CD8-positive, alpha-beta memory T cell (primary cell): Measurements from ENCODE around the gene CALML3. TPM values are rescaled to one million over a fixed set of nuclear protein-coding genes. Genes with fewer than 3 reads are reported as not detected.
"Not testable (repeated sequence)": the region's sequence is repeated elsewhere in the genome, so short reads cannot be mapped to it uniquely, and the experiment has no call there.

Experiments
- CTCF ChIA-PET: fragments of 350-600 bp; sonication (Branson Sonifier 250); formaldehyde crosslinking; loops from one replicate; lab custom pipeline; 2021; ENCODE audit warnings: antibody characterized with exemption; lab: Charles Lee
- POLR2A ChIA-PET: fragments of 350-600 bp; sonication (Branson Sonifier 250); formaldehyde crosslinking; loops from one replicate; lab custom pipeline; 2021; ENCODE audit warnings: antibody characterized with exemption; lab: Charles Lee
- DNase-seq, 5 donors: peaks; one replicate each; pipeline versions ENCODE4 v3.0.0 to v3.0.0-alpha.2; 2020 to 2022; ENCODE audit warnings: mixed read lengths in 1 of 5
- H3K27ac ChIP-seq: one replicate; pipeline ENCODE4 v1.7.0; 2013; ENCODE audit warnings: low read depth, mild to moderate bottlenecking, low read length, moderate library complexity
- H3K27me3 ChIP-seq: 2 replicates; pipeline ENCODE4 v1.7.0; 2013; ENCODE audit warnings: low read length, mild to moderate bottlenecking; ENCODE audit not compliant: insufficient read depth, poor library complexity, severe bottlenecking
- H3K36me3 ChIP-seq: 2 replicates; pipeline ENCODE4 v1.7.0; 2013; ENCODE audit warnings: mild to moderate bottlenecking, low read length, moderate library complexity; ENCODE audit not compliant: insufficient read depth
- H3K4me1 ChIP-seq: 2 replicates; pipeline ENCODE4 v1.7.0; 2013; ENCODE audit warnings: mild to moderate bottlenecking, low read length, moderate library complexity; ENCODE audit not compliant: insufficient read depth
- H3K4me3 ChIP-seq: 2 replicates; pipeline ENCODE4 v1.7.0; 2013; ENCODE audit warnings: mild to moderate bottlenecking, low read length
- H3K9me3 ChIP-seq: 2 replicates; pipeline ENCODE4 v1.7.0; 2013; ENCODE audit warnings: mild to moderate bottlenecking, low read length
- H3K27ac Mint-ChIP-seq, 8 donors: one replicate each; pipeline ENCODE4 v1.8.0; 2020 to 2021; ENCODE audit warnings: mixed read lengths in 8 of 8, mild to moderate bottlenecking in 6 of 8, inconsistent platforms in 3 of 8, moderate library complexity in 3 of 8
- H3K27me3 Mint-ChIP-seq, 2 donors: one replicate each; pipeline ENCODE4 v1.8.0; 2020 to 2021; ENCODE audit warnings: mixed read lengths in 2 of 2, mild to moderate bottlenecking in 1 of 2, moderate library complexity in 1 of 2
- H3K36me3 Mint-ChIP-seq, 3 donors: one replicate each; pipeline ENCODE4 v1.8.0; 2020 to 2021; ENCODE audit warnings: mixed read lengths in 3 of 3, inconsistent platforms in 1 of 3, mild to moderate bottlenecking in 1 of 3
- H3K4me1 Mint-ChIP-seq, 3 donors: one replicate each; pipeline ENCODE4 v1.8.0; 2020 to 2021; ENCODE audit warnings: mixed read lengths in 3 of 3, inconsistent platforms in 1 of 3, mild to moderate bottlenecking in 1 of 3
- H3K4me3 Mint-ChIP-seq, 7 donors: one replicate each; pipeline ENCODE4 v1.8.0; 2020 to 2021; ENCODE audit warnings: mixed read lengths in 7 of 7, mild to moderate bottlenecking in 6 of 7, moderate library complexity in 4 of 7, inconsistent platforms in 2 of 7
- H3K9me3 Mint-ChIP-seq, 5 donors: one replicate each; pipeline ENCODE4 v1.8.0; 2020 to 2022; ENCODE audit warnings: mixed read lengths in 5 of 5, mild to moderate bottlenecking in 3 of 5, moderate library complexity in 2 of 5, inconsistent platforms in 1 of 5
- polyA plus RNA-seq: library from polyadenylated mRNA; unstranded; fragments of 300-500 nt; fragmentation: Illumina TruSeq; gene quantifications from one replicate; pipeline ENCODE4 v1.2.3, GENCODE V29; 2021
- total RNA-seq, 2 experiments: library from RNA; stranded (reverse); gene quantifications; one replicate each; pipeline ENCODE4 v1.2.3, GENCODE V29; 2021

CALML3 gene
- not detected for total RNA-seq
- not detected for polyA plus RNA-seq

DNA sequence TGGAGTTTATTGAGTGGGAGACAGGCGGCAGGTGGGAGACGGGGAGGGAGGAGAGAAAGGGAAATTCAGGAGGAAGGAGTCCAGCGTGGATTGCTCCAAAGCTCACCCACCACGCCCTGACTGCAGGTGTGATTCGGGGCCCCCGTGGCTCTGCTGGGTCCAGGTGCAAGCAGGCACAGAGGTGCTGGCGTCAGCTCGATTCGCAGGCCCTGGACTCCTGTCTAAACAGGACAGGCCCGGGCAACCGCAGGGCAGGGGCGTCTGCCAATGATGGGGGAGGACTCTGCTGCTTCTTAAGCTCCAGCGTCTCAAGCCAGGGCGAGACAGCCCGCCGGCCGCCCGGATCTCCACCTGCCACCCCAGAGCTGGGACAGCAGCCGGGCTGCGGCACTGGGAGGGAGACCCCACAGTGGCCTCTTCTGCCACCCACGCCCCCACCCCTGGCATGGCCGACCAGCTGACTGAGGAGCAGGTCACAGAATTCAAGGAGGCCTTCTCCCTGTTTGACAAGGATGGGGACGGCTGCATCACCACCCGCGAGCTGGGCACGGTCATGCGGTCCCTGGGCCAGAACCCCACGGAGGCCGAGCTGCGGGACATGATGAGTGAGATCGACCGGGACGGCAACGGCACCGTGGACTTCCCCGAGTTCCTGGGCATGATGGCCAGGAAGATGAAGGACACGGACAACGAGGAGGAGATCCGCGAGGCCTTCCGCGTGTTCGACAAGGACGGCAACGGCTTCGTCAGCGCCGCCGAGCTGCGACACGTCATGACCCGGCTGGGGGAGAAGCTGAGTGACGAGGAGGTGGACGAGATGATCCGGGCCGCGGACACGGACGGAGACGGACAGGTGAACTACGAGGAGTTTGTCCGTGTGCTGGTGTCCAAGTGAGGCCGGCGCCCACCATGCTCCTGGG lies at the start of gene CALML3:
CALML3 (plus strand) TSS at position 321 of the 920 bp plus-strand sequence; CDS start at position 446, 125 bp downstream.
- Histone ChIP-seq H3K27me3 (no peaks in the 10 kb centered on the region), H3K9me3 (no peaks in the 10 kb centered on the region), H3K27ac (no peak within 1 kb of the TSS), H3K4me3 (no peak within 1 kb of the TSS), H3K36me3 (no peaks in the 10 kb centered on the region), H3K4me1 (no peaks in the 10 kb centered on the region)
- Mint-ChIP-seq H3K27me3 (peaks cover 6 to 21% of the 10 kb centered on the region in 2 donors), H3K4me3 (peak within 1 kb of the TSS in 1 of 7 donors; percentile 65), H3K9me3 (no peaks in the 10 kb centered on the region), H3K36me3 (no peaks in the 10 kb centered on the region), H3K4me1 (no peaks in the 10 kb centered on the region), H3K27ac (peak within 1 kb of the TSS in 1 of 8 donors; percentile 52)
- no peak for DNase-seq
- ChIA-PET CTCF (no interaction called here), POLR2A (no interaction called here)

GRCh38 chr10:5475088-5475487 lies 49.7 kb upstream of the CALML3 start:
- H3K4me1 ChIP-seq, DNase-seq, CTCF ChIA-PET, POLR2A ChIA-PET, H3K27me3 ChIP-seq, H3K9me3 Mint-ChIP-seq, H3K4me3 ChIP-seq, H3K4me1 Mint-ChIP-seq, H3K9me3 ChIP-seq, H3K27me3 Mint-ChIP-seq, H3K36me3 ChIP-seq, H3K4me3 Mint-ChIP-seq, H3K27ac Mint-ChIP-seq, H3K36me3 Mint-ChIP-seq: not testable (repeated sequence)
- H3K27ac ChIP-seq: peak overlapping the region; percentile 91

GRCh38 chr10:5475974-5476807 lies 48.6 kb upstream of the CALML3 start:
- POLR2A ChIA-PET, H3K4me1 ChIP-seq, H3K4me3 Mint-ChIP-seq, H3K27ac Mint-ChIP-seq, H3K36me3 ChIP-seq, CTCF ChIA-PET, H3K4me1 Mint-ChIP-seq, H3K36me3 Mint-ChIP-seq, H3K4me3 ChIP-seq, DNase-seq, H3K9me3 ChIP-seq, H3K27me3 Mint-ChIP-seq, H3K9me3 Mint-ChIP-seq, H3K27me3 ChIP-seq: not testable (repeated sequence)
- H3K27ac ChIP-seq: peak overlapping the region; percentile 91

GRCh38 chr10:5476918-5477525 lies 47.7 kb upstream of the CALML3 start:
- Histone ChIP-seq H3K4me1 (no peaks in the 10 kb centered on the region), H3K4me3 (no peak overlapping the region), H3K27ac (peak overlapping the region; percentile 91), H3K36me3 (no peaks in the 10 kb centered on the region), H3K9me3 (no peaks in the 10 kb centered on the region), H3K27me3 (no peaks in the 10 kb centered on the region)
- ChIA-PET POLR2A (no interaction called here), CTCF (no interaction called here)
- Mint-ChIP-seq H3K27me3 (peaks cover 2 to 7% of the 10 kb centered on the region in 2 donors), H3K4me1 (no peaks in the 10 kb centered on the region), H3K4me3 (no peak overlapping the region), H3K36me3 (no peaks in the 10 kb centered on the region), H3K27ac (no peak overlapping the region), H3K9me3 (no peaks in the 10 kb centered on the region)
- no peak for DNase-seq

DNA sequence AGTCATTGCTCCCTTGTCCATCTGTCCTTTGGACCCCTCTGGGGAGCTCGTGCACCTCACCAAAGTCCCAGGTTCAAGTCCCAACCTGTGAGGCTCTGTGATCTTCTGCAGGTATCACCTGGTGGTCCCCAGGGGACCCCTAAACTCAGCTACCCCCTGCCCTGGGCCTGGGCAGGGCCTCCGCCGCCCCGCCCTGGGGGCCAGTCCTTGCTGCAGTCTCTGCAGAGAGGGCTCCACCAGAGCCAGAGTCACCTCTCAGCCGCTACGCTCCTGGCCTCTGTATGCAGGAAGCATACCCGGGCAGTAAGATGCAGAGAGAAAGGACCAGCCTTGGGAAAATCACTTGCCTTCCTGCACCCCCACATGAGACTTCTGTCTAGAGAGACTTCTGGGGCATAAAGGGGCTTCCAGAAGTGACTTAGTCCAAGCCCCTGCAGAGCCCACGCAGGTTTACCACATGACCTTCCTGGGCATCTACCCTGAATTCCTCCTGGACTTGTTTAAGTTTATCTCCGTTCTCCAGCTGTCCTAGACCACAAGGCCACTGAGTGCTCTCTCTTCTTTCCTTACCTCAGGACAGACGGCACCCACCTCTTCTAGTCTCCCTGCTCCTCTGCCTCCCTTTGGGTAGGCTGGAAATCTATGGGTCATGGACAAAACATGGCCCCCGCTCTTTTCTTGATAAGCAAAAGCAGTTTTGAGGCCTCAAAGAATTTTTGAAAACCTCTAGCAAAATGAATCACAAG lies 46.6 kb upstream of the CALML3 start:
- DNase-seq: no peak
- no peaks in the 10 kb centered on the region for H3K36me3 Mint-ChIP-seq
- POLR2A ChIA-PET: no interaction called here

DNA sequence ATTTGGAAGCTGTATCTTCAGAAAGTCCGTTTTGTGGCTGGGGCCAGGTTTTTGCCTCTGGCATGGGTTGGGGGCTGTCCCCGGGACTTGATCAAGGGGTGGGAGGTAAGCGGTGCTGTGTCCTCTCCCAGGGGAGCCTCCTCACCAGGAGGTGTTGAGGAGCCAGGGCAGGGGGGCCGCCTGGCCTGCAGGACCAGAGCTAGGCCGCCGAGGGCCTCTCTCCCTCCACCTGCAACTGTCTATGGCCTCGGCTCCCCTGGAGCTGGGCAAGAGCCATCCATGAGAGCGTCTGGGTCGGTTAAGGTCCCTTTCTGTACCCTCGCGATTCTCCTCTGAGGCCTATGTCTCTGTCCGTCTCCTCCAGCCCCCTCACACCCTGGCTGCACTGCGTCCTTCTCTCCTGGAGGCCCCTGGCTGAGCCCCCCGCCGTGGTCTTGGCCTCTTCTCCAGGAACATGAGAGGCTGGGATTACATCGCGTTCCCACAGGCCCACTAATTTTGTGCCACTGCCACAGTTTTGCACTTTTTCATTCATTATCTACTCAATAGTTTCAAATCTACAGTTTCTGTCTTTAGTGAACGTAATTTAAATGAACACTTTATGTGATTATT lies 46.0 kb upstream of the CALML3 start:
- Mint-ChIP-seq H3K36me3 (no peaks in the 10 kb centered on the region), H3K27ac (no peak overlapping the region), H3K4me1 (no peaks in the 10 kb centered on the region), H3K27me3 (peaks cover 2 to 13% of the 10 kb centered on the region in 2 donors), H3K4me3 (no peak overlapping the region), H3K9me3 (no peaks in the 10 kb centered on the region)
- no peak for DNase-seq
- H3K9me3 ChIP-seq: no peaks in the 10 kb centered on the region
- H3K4me3 ChIP-seq: no peak overlapping the region
- peak overlapping the region; percentile 91 for H3K27ac ChIP-seq
- no peaks in the 10 kb centered on the region for H3K4me1 ChIP-seq
- ChIA-PET POLR2A (no interaction called here), CTCF (no interaction called here)
- H3K27me3 ChIP-seq: no peaks in the 10 kb centered on the region
- no peaks in the 10 kb centered on the region for H3K36me3 ChIP-seq

More for the DNA sequence above, 46.6 kb upstream of the CALML3 start:
- no peaks in the 10 kb centered on the region for H3K4me1 ChIP-seq
- no peaks in the 10 kb centered on the region for H3K36me3 ChIP-seq
- H3K27ac ChIP-seq: peak overlapping the region; percentile 91
- CTCF ChIA-PET: no interaction called here
- peak overlapping the region; percentile 27 for H3K4me3 ChIP-seq
- no peaks in the 10 kb centered on the region for H3K9me3 ChIP-seq
- Mint-ChIP-seq H3K27ac (no peak overlapping the region), H3K27me3 (peaks cover 2 to 13% of the 10 kb centered on the region in 2 donors), H3K9me3 (no peaks in the 10 kb centered on the region), H3K4me1 (no peaks in the 10 kb centered on the region), H3K4me3 (no peak overlapping the region)
- H3K27me3 ChIP-seq: no peaks in the 10 kb centered on the region

DNA sequence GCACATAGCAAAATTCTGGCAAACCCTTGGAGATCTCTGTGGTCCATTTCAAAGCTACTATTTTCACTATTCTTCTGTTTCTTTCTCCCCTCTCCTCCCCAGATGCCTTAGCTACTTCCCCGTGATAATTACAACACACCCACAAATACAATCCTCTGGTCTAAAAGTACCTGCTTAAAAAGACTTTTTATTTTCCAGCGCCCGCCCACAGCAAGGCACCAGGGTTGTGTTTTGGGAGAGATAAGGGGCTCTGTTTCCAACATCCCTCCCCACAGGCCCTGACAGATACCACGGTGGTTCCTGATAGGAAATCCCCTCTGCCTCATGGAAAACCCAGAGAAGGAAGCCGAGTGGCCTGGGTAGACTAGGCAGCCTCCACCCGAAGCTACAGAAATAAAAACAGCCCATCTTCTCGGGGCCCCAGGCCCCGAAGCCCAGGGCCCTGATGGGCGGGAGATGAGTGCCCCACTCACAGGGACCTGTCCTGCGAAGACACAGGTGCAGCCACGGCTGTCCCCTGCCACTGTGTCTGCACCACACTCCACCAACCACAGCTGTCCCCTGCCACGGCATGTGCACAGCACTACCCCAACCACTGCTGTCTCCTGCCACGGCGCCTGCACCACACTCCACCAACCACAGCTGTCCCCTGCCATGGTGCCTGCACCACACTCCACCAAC lies 45.1 kb upstream of the CALML3 start:
- Histone ChIP-seq H3K9me3 (no peaks in the 10 kb centered on the region), H3K4me3 (no peak overlapping the region), H3K27ac (peak overlapping the region; percentile 91), H3K4me1 (no peaks in the 10 kb centered on the region), H3K27me3 (no peaks in the 10 kb centered on the region), H3K36me3 (no peaks in the 10 kb centered on the region)
- Mint-ChIP-seq H3K36me3 (no peaks in the 10 kb centered on the region), H3K4me1 (no peaks in the 10 kb centered on the region), H3K27ac (no peak overlapping the region), H3K4me3 (no peak overlapping the region), H3K9me3 (no peaks in the 10 kb centered on the region), H3K27me3 (peaks cover 2 to 13% of the 10 kb centered on the region in 2 donors)
- no peak for DNase-seq
- POLR2A ChIA-PET: no interaction called here
- CTCF ChIA-PET: no interaction called here
